ENCODE results near the gene ZNF407.

Gene ZNF407

GRCh38 chr18:74936343-74936742 is 338.7 kb downstream of the ZNF407 start:
- no peaks in the 10 kb centered on the region for H3F3A ChIP-seq (ENCODE audit: insufficient read depth)
- no peak overlapping the region for H3K4me2 ChIP-seq (ENCODE audit: low read depth, low read length, poor library complexity, severe bottlenecking)
- H3K4me3 ChIP-seq (ENCODE audit: insufficient read depth, low read length, poor library complexity, severe bottlenecking) = no peak overlapping the region
- H3K27ac ChIP-seq (ENCODE audit: low read depth, low read length) = no peak overlapping the region
- H3K79me2 ChIP-seq (ENCODE audit: insufficient read depth, low read length) = no peaks in the 10 kb centered on the region
- TF ChIP-seq EZH2phosphoT487 (conservative IDR thresholded peaks at IDR 0.05; ENCODE audit: low read length) (no peak), CTCF (IDR thresholded peaks at IDR 0.05; ENCODE audit: insufficient read depth, low read length, poor library complexity, severe bottlenecking) (no peak)
- H3K9me3 ChIP-seq (ENCODE audit: insufficient read depth, low read length) = no peaks in the 10 kb centered on the region
- no peak overlapping the region for H2AFZ ChIP-seq (ENCODE audit: low read depth, low read length, severe bottlenecking)
- no peaks in the 10 kb centered on the region for H3K36me3 ChIP-seq (ENCODE audit: low read length)
- H4K20me1 ChIP-seq (ENCODE audit: low read depth, low read length) = no peaks in the 10 kb centered on the region
- H3K27me3 ChIP-seq (ENCODE audit: low read length) = no peaks in the 10 kb centered on the region
- H3K9me2 ChIP-seq (replicated peaks; ENCODE audit: insufficient read depth, low read length) = no peaks in the 10 kb centered on the region
- no peak overlapping the region for H3K9ac ChIP-seq (ENCODE audit: low read length)

GRCh38 chr18:74937291-74937690 is 339.6 kb downstream of the ZNF407 start:
- H3K9me3 ChIP-seq (ENCODE audit: insufficient read depth, low read length) = no peaks in the 10 kb centered on the region
- H3K27ac ChIP-seq (ENCODE audit: low read depth, low read length) = no peak overlapping the region
- no peak overlapping the region for H3K9ac ChIP-seq (ENCODE audit: low read length)
- TF ChIP-seq CTCF (IDR thresholded peaks at IDR 0.05; ENCODE audit: insufficient read depth, low read length, poor library complexity, severe bottlenecking) (no peak), EZH2phosphoT487 (conservative IDR thresholded peaks at IDR 0.05; ENCODE audit: low read length) (no peak)
- H3K9me2 ChIP-seq (replicated peaks; ENCODE audit: insufficient read depth, low read length) = no peaks in the 10 kb centered on the region
- H2AFZ ChIP-seq (ENCODE audit: low read depth, low read length, severe bottlenecking) = no peak overlapping the region
- no peaks in the 10 kb centered on the region for H3K79me2 ChIP-seq (ENCODE audit: insufficient read depth, low read length)
- H4K20me1 ChIP-seq (ENCODE audit: low read depth, low read length) = no peaks in the 10 kb centered on the region
- H3K4me2 ChIP-seq (ENCODE audit: low read depth, low read length, poor library complexity, severe bottlenecking) = no peak overlapping the region
- H3F3A ChIP-seq (ENCODE audit: insufficient read depth) = no peaks in the 10 kb centered on the region
- no peak overlapping the region for H3K4me3 ChIP-seq (ENCODE audit: insufficient read depth, low read length, poor library complexity, severe bottlenecking)
- H3K36me3 ChIP-seq (ENCODE audit: low read length) = no peaks in the 10 kb centered on the region
- H3K27me3 ChIP-seq (ENCODE audit: low read length) = no peaks in the 10 kb centered on the region

- H3K4me2 ChIP-seq (ENCODE audit: low read depth, low read length, poor library complexity, severe bottlenecking) = no peak overlapping the region
- no peaks in the 10 kb centered on the region for H3K9me3 ChIP-seq (ENCODE audit: insufficient read depth, low read length)
- H3K9ac ChIP-seq (ENCODE audit: low read length) = no peak overlapping the region
- no peak overlapping the region for H3K27ac ChIP-seq (ENCODE audit: low read depth, low read length)
- TF ChIP-seq CTCF (IDR thresholded peaks at IDR 0.05; ENCODE audit: insufficient read depth, low read length, poor library complexity, severe bottlenecking) (no peak), EZH2phosphoT487 (conservative IDR thresholded peaks at IDR 0.05; ENCODE audit: low read length) (no peak)
- H3K79me2 ChIP-seq (ENCODE audit: insufficient read depth, low read length) = no peaks in the 10 kb centered on the region
- no peaks in the 10 kb centered on the region for H3F3A ChIP-seq (ENCODE audit: insufficient read depth)
- no peak overlapping the region for H3K4me3 ChIP-seq (ENCODE audit: insufficient read depth, low read length, poor library complexity, severe bottlenecking)
- H3K27me3 ChIP-seq (ENCODE audit: low read length) = no peaks in the 10 kb centered on the region
- H2AFZ ChIP-seq (ENCODE audit: low read depth, low read length, severe bottlenecking) = no peak overlapping the region
- H4K20me1 ChIP-seq (ENCODE audit: low read depth, low read length) = no peaks in the 10 kb centered on the region
- no peaks in the 10 kb centered on the region for H3K9me2 ChIP-seq (replicated peaks; ENCODE audit: insufficient read depth, low read length)
- H3K36me3 ChIP-seq (ENCODE audit: low read length) = no peaks in the 10 kb centered on the region
Observed at GRCh38 chr18:74940856-74941255, 343.2 kb downstream of the ZNF407 start.
